ENCODE measurements around the gene SSC5D.
"Not testable (repeated sequence)": the region's sequence is repeated elsewhere in the genome, so short reads cannot be mapped to it uniquely, and the experiment has no call there.

The SSC5D gene

DNA sequence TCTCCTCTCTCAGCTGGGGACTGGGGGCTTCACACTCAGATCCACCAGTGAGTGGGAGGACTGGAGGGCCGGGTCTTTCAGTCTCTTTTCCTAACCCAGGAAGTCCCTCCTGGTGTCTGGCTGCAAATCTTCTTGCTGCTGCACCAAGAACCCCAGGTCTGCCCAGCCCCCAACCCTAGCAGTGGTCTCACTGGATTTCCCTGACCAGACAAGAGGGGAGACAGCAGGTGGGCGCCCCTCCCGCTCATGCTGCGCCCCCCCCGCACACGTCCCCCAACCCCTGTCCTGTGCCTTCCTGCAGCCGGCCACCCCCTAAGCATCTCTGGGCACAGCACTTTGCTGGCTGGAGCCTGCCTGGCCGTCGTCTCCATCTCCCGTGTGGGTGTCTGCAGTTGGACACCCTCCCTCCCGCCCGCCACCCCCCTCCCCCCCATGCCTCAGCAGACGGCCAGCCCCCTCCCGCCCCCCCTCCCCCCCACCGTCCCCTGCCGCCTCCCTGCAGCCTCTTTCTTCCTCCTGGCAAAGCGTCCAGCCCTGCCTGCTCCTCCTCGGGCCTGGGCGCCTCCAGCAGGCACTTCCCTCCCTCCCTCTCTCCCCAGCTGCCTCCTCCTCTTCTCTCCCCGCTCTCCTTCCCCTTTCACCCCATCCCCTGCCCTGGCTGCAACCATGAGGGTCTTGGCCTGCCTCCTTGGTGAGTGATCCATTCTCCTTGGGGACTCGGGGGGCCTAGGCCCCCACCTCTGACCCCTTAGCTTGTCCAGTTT, at the start of gene SSC5D:
SSC5D (plus strand) TSS at position 513 of the 764 bp plus-strand sequence; CDS start at position 667, 154 bp downstream.
- DNase-seq (ENCODE audit: low read depth in 2 of 2), result no peak

DNA sequence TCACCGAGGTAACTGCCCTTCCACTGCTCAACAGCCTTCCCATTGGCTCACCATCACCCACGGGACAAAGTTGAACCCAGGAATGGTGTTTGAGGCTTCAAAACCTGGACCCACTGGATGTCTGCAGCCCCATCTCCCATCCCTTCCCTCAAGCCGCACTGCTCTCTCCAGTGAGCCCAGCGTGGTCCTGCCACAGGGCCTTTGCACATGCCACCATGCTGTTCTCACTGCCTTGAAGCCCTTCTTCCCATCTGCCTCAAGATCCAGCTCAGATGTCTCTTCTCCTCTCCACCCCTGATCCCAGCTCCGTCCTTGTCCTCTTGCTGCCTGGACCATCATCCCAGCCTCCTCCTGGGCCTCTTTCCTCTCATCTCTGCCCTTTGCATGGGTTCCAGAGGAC, 49.2 kb upstream of the SSC5D start:
- no peak for DNase-seq (ENCODE audit: low read depth in 2 of 2)

- DNase-seq (ENCODE audit: low read depth in 2 of 2), result no peak
Observed at GRCh38 chr19:55440411-55441105, 47.7 kb upstream of the SSC5D start.

DNA sequence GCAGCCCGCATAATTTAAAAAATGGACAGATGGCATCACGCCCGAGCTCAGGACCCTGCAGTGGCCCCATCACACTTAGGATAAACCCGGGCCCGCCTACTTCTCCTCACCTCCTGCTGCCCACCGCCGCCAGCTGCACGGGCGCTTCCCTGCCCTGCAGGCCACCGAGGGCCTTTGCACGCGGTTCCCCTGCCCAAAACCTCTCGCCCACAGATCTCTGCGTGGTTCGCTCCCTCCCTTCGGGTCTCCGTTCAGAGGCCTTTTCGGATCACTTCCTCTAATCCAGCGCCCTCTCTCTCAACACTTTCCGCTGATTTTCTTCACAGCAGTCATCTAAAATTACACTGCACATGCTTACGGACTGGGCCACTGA, 46.9 kb upstream of the SSC5D start:
- DNase-seq (ENCODE audit: low read depth in 2 of 2), result no peak

DNA sequence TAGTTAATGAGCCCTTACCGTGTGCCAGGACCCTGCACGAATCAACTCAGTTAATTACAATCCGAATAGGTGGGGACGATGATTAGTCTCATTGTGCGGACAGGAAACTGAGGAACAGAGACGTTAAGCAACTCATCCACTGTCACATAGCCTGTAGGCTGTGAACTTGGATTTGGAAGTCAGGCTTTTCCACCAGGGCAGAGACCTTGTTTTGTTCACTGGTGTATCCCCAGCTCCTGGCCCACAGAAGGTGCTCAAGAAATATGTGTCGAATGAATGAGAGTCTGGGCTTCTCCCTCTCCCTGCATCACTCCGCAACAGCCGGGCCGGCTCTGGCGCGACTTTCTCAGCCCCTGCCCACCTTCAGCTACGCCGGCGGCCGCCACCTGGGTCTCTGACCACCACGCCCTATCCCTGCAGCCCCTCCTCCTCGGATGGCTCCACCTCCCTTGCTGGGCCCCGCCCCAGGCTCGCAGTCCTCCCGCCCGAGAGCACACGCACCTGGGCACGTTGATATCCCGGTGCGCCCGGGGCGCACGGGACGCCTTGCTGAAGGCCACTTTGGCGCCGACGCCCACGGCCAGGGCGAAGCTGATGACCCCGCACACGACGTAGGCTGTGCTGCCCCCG, 46.4 kb upstream of the SSC5D start:
- DNase-seq (ENCODE audit: low read depth in 2 of 2), result no peak

- DNase-seq (ENCODE audit: low read depth in 2 of 2), result no peak
Observed at GRCh38 chr19:55442372-55442961, 45.8 kb upstream of the SSC5D start.

DNA sequence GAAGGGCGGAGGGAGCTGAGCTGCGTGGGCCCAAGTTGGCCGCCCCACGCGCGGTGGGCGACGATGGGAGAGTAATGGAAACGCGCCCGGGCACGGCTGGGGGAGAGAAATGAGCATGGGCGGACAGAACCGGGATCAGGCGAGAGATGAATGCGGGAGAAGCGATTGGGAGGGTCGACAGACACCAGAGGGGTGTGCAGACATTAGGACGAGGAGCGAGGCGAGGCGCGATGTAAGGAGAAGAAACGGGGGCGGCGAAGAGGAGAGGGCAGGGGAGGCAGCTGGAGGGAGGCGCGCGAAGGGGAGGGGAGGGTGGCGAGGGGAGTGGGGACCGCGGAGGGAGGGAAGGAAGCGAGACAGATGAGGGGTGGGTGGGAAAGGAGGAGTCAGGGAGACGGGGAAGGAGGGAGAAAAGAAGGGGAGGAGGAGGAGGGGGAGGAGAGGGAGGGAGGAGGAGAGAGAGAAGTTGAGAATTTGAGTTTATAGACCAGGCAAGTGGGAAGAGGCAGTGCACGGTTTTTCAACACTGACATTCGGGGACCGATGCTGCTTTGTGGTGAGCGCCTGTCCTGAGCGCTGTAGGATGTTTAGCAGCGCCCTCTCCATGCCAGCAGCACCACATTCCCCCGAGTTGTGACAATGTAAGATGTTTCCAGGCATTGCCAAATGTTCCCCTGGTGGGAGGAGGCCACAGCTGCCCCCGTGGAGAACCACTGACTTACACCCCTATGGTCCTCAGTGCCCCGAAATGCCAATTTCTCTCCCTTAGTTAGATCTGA, 45.0 kb upstream of the SSC5D start, which contains the start of gene SHISA7:
SHISA7 (minus strand) TSS at position 256 of the 779 bp plus-strand sequence. CDS start 437 bp downstream, outside the sequence.
- no peak for DNase-seq (ENCODE audit: low read depth in 2 of 2)

DNA sequence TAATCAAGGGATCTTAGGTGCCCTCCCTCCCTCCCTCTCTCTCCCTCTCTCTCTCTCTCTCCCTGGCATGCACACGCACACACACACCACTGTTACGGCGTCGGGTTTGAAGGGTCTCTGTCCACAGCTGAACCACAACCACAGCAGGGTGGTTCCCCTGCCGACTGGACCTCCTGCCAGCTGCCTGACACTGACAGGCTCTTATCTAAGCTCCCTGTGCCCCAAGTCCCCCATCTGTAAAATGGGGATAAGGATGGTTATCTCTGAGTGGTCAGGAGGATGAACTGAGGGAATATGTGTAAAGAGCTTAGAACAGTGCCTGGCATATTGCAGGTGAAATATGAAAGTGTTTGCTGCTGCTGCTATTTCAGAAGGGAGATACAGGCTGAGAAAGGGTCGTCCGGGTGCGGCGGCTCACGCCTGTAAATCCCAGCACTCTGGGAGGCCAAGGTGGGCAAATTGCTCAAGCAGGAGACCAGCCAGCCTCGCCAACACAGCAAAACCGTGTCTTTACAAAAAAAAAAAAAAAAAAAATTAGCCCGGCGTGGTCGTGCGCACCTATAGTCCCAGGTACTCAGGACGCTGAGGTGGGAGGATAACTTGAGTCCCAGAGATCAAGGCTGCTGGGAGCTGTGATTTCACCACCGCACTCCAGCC, 44.3 kb upstream of the SSC5D start:
- DNase-seq (ENCODE audit: low read depth in 2 of 2), result no peak

DNA sequence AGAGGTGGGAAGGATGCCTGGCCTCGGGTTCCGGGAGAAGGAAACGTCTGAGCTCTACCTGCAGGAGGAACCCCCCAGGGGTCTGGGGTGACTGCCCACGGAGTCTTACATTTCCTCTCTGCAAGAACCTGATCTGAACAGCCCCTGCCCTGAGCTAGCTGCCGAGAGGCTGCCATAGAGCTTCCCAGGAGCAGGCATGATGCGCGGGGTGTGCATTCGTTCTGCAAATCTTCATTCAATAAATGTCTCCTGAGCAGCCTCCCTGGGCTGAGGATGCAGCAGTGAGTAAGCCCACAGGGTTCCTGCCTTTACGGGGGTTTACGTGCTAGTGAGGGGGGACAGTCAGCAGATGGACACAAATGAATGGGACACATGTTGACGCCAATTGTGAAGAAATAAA, 43.6 kb upstream of the SSC5D start:
- no peak for DNase-seq (ENCODE audit: low read depth in 2 of 2)

DNA sequence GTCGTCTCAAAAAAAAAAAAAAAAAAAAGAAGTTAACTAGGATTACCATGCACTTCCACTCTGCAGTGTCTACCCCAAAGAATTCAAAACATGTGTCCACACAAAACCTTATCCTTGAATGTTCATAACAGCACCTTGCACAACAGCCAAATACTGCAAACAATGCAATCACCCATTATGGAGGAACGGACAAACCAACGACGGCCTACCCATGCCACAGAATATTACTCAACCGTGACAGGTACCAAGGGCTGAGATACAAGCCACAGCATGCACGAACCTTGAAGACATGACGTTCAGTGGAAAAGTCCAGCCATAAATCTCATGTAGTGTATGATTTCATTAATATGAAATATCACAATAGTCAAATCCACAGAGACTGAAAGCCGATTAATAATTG, 42.2 kb upstream of the SSC5D start:
- no peak for DNase-seq (ENCODE audit: low read depth in 2 of 2)

- no peak for DNase-seq (ENCODE audit: low read depth in 2 of 2)
Observed at GRCh38 chr19:55447421-55448174, 40.6 kb upstream of the SSC5D start.

GRCh38 chr19:55448175-55448490, 40.1 kb upstream of the SSC5D start:
- not testable (repeated sequence) for DNase-seq (ENCODE audit: low read depth in 2 of 2)

- no peak for DNase-seq (ENCODE audit: low read depth in 2 of 2)
Observed at GRCh38 chr19:55449469-55449868, 38.8 kb upstream of the SSC5D start.

- no peak for DNase-seq (ENCODE audit: low read depth in 2 of 2)
Observed at GRCh38 chr19:55451163-55451964, 36.9 kb upstream of the SSC5D start.

DNA sequence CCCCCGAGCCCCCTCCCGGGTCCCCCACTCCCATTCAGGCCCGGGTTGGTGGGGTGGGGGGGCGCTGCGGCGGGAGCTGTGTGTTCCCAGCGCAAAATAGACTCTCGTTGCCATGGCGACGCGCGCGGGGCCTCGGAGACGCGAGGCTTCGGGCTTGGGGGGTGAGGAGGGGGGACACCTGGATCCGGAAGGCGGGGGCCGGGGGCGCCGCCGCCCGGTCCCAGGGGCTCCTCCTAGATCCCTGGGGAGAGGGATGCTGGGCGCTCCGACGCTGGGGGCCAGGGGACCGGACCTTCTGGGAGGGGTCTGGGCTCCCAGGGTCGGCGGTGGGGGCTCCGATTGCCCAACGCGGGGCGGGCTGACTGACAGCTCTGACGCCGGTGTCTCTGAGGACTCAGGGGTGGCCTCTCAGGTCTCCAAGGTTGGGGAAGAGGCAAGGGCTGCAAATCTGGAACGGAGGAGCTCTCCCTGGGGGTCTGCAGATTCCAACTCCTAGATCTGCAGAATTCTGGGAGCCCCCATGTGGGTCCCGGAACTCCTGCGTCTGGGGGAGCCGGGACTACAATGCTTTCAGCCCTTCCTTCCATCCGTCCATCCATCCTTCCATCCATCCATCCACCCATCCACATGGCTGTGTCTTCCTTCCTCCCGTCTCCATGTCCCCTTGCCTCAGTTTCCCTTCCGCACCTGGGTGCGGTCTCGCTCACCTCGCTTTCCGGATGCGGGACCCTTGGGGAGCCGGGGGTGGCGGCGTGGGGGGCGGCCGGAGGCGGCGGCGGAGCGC, 36.1 kb upstream of the SSC5D start:
- no peak for DNase-seq (ENCODE audit: low read depth in 2 of 2)

DNA sequence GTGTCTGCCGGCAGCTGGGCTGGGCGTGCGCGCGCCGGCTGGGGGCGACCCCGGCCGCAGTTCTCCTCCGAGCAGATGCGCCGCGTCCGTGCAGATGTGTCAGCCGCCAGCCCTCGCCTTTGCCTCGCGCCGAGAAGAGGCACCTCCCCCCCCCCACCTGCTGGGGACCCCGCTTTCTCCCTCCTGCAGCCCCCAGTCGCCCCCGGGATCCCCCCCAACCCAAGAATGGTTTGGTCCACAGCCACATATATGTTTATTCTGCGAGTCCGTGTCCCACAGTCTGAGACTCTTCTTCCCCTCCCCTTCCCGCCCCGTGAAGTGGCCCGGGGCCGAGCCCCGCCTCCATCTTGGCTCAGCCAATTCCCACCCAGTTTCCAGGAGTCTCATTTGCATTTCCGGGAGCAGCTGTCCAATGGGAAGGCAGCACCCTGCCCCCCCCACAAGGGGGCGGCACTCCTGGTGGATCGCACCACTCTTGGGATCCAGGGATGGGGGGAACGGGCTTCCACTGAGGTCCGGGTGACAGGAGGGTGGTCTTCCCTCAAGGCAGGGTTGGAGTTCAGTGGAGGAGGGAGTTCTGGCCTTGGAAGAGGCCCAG, 35.4 kb upstream of the SSC5D start:
- peak in 1 of 2 donors; percentile 30 for DNase-seq (ENCODE audit: low read depth in 2 of 2)

DNA sequence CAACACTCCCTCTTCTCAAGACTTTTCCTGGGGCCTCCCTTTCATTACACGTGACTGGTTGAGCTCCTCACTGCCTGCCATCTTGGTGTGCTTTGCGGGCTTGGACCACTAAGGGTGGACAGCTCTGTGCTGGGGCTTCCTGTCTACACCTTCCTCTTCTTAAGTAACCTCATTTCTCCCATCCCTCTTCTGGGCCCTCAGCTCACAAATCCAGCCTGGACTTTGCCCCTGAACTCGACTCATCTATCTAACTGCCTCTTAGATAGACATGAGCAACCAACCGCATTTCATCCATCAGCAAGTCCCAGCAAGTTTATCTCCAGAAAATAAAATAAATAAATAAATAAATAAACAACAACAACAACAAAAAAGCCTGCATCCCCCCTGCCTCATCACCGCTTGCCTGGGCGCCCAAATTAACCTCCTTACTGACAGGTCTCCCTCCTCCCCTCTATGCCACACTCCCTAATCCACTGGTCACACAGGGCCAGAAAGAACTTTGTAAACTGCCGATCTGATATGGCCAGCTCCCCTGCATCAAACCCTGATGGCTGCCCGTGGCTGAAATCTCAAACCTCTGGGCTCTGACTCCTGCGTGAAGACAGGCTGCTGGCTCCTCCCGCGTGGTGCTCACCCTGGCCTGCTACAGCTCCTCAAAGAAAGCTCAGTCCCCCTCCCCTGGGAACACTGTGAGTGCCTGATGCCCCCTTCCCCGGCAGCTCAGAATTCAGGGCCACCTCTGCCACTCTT, 34.5 kb upstream of the SSC5D start:
- DNase-seq (ENCODE audit: low read depth in 2 of 2), result no peak

DNA sequence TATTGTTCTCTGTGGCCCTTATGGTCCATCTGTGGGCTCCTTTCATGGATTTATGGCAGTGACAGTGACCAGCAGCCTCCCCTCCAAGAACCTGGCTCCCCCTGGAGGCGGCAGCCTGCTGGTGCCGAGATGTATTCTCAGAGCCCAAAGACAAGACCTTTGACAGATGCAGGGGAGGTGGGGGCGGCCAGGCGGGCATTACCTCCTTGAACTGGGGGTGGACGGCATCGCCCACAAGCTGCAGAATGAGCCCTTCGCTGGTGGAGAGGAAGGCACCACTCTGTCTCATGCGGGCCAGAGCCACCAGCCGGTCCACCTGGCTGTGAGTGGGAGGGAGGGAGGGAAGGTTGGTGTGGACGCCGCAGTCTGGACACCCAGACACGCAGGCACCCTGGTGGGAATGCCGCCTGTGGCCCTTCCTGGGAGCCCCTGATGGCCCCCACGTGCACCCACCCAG, 33.4 kb upstream of the SSC5D start:
- DNase-seq (ENCODE audit: low read depth in 2 of 2), result peak; percentile 34 to 48

Measured in stimulated activated CD4-positive, alpha-beta T cell treated with anti-CD3 and anti-CD28 coated beads, Interleukin-1b, Interleukin-23, amount 100 ng/mL, for 4 hours (primary cell).